GM12878 (cell line): Measurements from ENCODE around the gene SCN7A. TPM values are rescaled to one million over a fixed set of nuclear protein-coding genes. Genes with fewer than 3 reads are reported as not detected.

ENCODE experiments used
- ATAC-seq: fragments of 200-7000 bp; cut with Tn5 transposase; 3 replicates; pipeline ENCODE4 v1.9.1; 2020; ENCODE audit warnings: mild to moderate bottlenecking, moderate library complexity
- BruUV-seq: library from RNA; stranded (reverse); fragments of 400-500 nt; replicated peaks from 2 replicates; lab custom pipeline; 2021; lab: Mats Ljungman, UMichigan
- CTCF ChIA-PET: fragments of 300-600 bp; sonication (Branson Sonifier 250); formaldehyde crosslinking; extraction: SDS; loops from one replicate; lab custom pipeline; 2021; ENCODE audit warnings: inconsistent platforms; lab: Yijun Ruan, JAX
- POLR2A ChIA-PET: fragments of 350-600 bp; formaldehyde crosslinking; extraction: SDS; loops from one replicate; lab custom pipeline; 2021; ENCODE audit warnings: inconsistent platforms; lab: Charles Lee
- RAD21 ChIA-PET: fragments of 300-600 bp; sonication (Branson Sonifier 250); formaldehyde crosslinking; loops from one replicate; lab custom pipeline; 2023; ENCODE audit warnings: antibody characterized with exemption; ENCODE audit not compliant: unreplicated experiment; lab: Charles Lee
- SMC1A ChIA-PET: fragments of 300-600 bp; sonication (Branson Sonifier 250); formaldehyde crosslinking; loops from one replicate; lab custom pipeline; 2023; ENCODE audit not compliant: unreplicated experiment, uncharacterized antibody; lab: Charles Lee
- DNase-seq: peaks from one replicate; pipeline ENCODE4 v3.0.0-alpha.2; 2011; ENCODE audit warnings: low read depth, low spot score
- FAIRE-seq: peaks from 3 replicates; lab custom pipeline; 2011; peaks lifted over from hg19 to GRCh38; lab: Jason Lieb, UNC
- H2AFZ ChIP-seq: 2 replicates; pipeline ENCODE4 v1.6.0; 2011; ENCODE audit warnings: low read depth, low read length, control low read depth; ENCODE audit not compliant: control insufficient read depth
- H3K27ac ChIP-seq: 2 replicates; pipeline ENCODE4 v1.5.1; 2011; ENCODE audit warnings: control low read depth; ENCODE audit not compliant: control insufficient read depth, insufficient read depth
- H3K27me3 ChIP-seq, 2 experiments: replicated peaks in 1 of 2; 2 replicates each; pipeline versions ENCODE4 v1.6.0 to v1.6.1; 2011; ENCODE audit warnings: low read length in 1 of 2; ENCODE audit not compliant: control insufficient read depth in 2 of 2, insufficient read depth in 2 of 2
- H3K36me3 ChIP-seq, 2 experiments: 2 replicates each; pipeline ENCODE4 v1.5.1; 2011; ENCODE audit warnings: low read length in 1 of 2; ENCODE audit not compliant: control insufficient read depth in 2 of 2, insufficient read depth in 2 of 2
- H3K4me1 ChIP-seq: 2 replicates; pipeline ENCODE4 v1.6.1; 2011; ENCODE audit warnings: mild to moderate bottlenecking, low read length, moderate library complexity, mixed read lengths; ENCODE audit not compliant: control insufficient read depth, insufficient read depth
- H3K4me2 ChIP-seq: 2 replicates; pipeline ENCODE4 v1.6.0; 2011; ENCODE audit warnings: control low read depth; ENCODE audit not compliant: control insufficient read depth, insufficient read depth
- H3K4me3 ChIP-seq: fragments of 200-600 bp; sonication (generic); 2 replicates; pipeline ENCODE4 v1.5.1; 2016
- H3K79me2 ChIP-seq: 2 replicates; pipeline ENCODE4 v1.6.0; 2011; ENCODE audit warnings: low read length; ENCODE audit not compliant: control insufficient read depth, insufficient read depth
- H3K9ac ChIP-seq: 2 replicates; pipeline ENCODE4 v1.8.0; 2011; ENCODE audit warnings: low read length, control low read depth, mixed read lengths; ENCODE audit not compliant: control insufficient read depth, insufficient read depth
- H3K9me3 ChIP-seq: replicated peaks from 3 replicates; pipeline ENCODE4 v1.5.1; 2011; ENCODE audit warnings: mild to moderate bottlenecking, low read length; ENCODE audit not compliant: control insufficient read depth, insufficient read depth
- H4K20me1 ChIP-seq: 2 replicates; pipeline ENCODE4 v1.6.0; 2011; ENCODE audit not compliant: control insufficient read depth, insufficient read depth
- BHLHE40 ChIP-seq, 2 experiments: fragments of 450-650 bp in 1 of 2; IDR thresholded peaks; 2 replicates each; pipeline ENCODE4 v1.6.1; 2011 to 2017; ENCODE audit warnings: low read depth in 2 of 2, borderline replicate concordance in 1 of 2, improper control_type of control experiment in 1 of 2, low read length in 1 of 2, mild to moderate bottlenecking in 1 of 2
- GATAD2B ChIP-seq: fragments of 450-650 bp; conservative IDR thresholded peaks from 2 replicates; pipeline ENCODE4 v1.6.1; 2017; ENCODE audit warnings: low read depth, mild to moderate bottlenecking, moderate library complexity
- JUNB ChIP-seq: IDR thresholded peaks from 2 replicates; pipeline ENCODE4 v1.6.1; 2016; ENCODE audit warnings: antibody characterized with exemption, mild to moderate bottlenecking
- KAT2A ChIP-seq: conservative IDR thresholded peaks from 2 replicates; pipeline ENCODE4 v1.6.1; 2011; ENCODE audit warnings: low read depth, low read length; ENCODE audit not compliant: control insufficient read depth
- KLF5 ChIP-seq: fragments of 450-650 bp; IDR thresholded peaks from 2 replicates; pipeline ENCODE4 v1.6.1; 2014; ENCODE audit warnings: mild to moderate bottlenecking; ENCODE audit not compliant: partially characterized antibody
- MAX ChIP-seq: IDR thresholded peaks from 2 replicates; pipeline ENCODE4 v1.6.1; 2012; ENCODE audit warnings: low read depth, low read length, improper control_type of control experiment
- MTA2 ChIP-seq: fragments of 450-650 bp; IDR thresholded peaks from 2 replicates; pipeline ENCODE4 v1.6.1; 2016; ENCODE audit warnings: low read depth, mild to moderate bottlenecking, moderate library complexity
- MXI1 ChIP-seq: fragments of 150-350 bp; IDR thresholded peaks from 2 replicates; pipeline ENCODE4 v1.6.1; 2011; ENCODE audit warnings: low read depth, mild to moderate bottlenecking, inconsistent platforms, low read length, improper control_type of control experiment
- NFYB ChIP-seq: IDR thresholded peaks from 2 replicates; pipeline ENCODE4 v1.6.1; 2011; ENCODE audit warnings: low read depth, mild to moderate bottlenecking, low read length, improper control_type of control experiment, moderate library complexity; ENCODE audit not compliant: insufficient read depth
- NRF1 ChIP-seq: conservative IDR thresholded peaks from 2 replicates; pipeline ENCODE4 v1.6.1; 2011; ENCODE audit warnings: mild to moderate bottlenecking, low read depth, low read length, improper control_type of control experiment
- PBX3 ChIP-seq: IDR thresholded peaks from 2 replicates; pipeline ENCODE4 v1.6.1; 2011; ENCODE audit warnings: mild to moderate bottlenecking, low read depth, low read length, moderate library complexity; ENCODE audit not compliant: insufficient replicate concordance
- PKNOX1 ChIP-seq: fragments of 450-650 bp; IDR thresholded peaks from 2 replicates; pipeline ENCODE4 v1.6.1; 2016; ENCODE audit warnings: mild to moderate bottlenecking
- RAD21 ChIP-seq: IDR thresholded peaks from 2 replicates; pipeline ENCODE4 v1.6.1; 2011; ENCODE audit warnings: mild to moderate bottlenecking, low read depth, low read length, moderate library complexity; ENCODE audit not compliant: insufficient read depth
- RAD51 ChIP-seq: fragments of 450-650 bp; IDR thresholded peaks from 2 replicates; pipeline ENCODE4 v1.6.1; 2016; ENCODE audit warnings: moderate library complexity, mild to moderate bottlenecking, inconsistent platforms
- RFX5 ChIP-seq: IDR thresholded peaks from 2 replicates; pipeline ENCODE4 v1.6.1; 2011; ENCODE audit warnings: low read depth, low read length, improper control_type of control experiment
- SMC3 ChIP-seq: IDR thresholded peaks from 2 replicates; pipeline ENCODE4 v1.6.1; 2011; ENCODE audit warnings: low read length, improper control_type of control experiment, borderline replicate concordance
- ZNF592 ChIP-seq: fragments of 450-650 bp; IDR thresholded peaks from 2 replicates; pipeline ENCODE4 v1.6.1; 2017; ENCODE audit warnings: mild to moderate bottlenecking, moderate library complexity
- WGBS: methylation state at CpG from one replicate; pipeline ENCODE4 v1.1.6; 2016; ENCODE audit warnings: low lambda C conversion rate; ENCODE audit not compliant: insufficient replicate concordance, insufficient coverage; ENCODE audit errors: missing lambda C conversion rate; 5-methylcytosine and 5-hydroxymethylcytosine counted together
- in situ Hi-C: fragments of 300-500 bp; cut with MboI; formaldehyde crosslinking; loops from 9 replicates; pipeline ENCODE4 v1.14.3; 2018; ENCODE audit warnings: mixed read lengths
- intact Hi-C: fragments of 100-400 bp; cut with micrococcal nuclease; formaldehyde crosslinking; loops from one replicate; pipeline ENCODE4 v1.14.2; 2022; ENCODE audit not compliant: unreplicated experiment
- polyA plus RNA-seq, 11 experiments: library from polyadenylated mRNA; depleted of rRNA in 4 of 11; unstranded in 6 of 11; stranded (reverse) in 5 of 11; fragments of >200 nt; fragmentation: Nextera tagmentation in 4 of 11; fragmentation: Illumina TruSeq in 1 of 11; extraction: Ambion mirVana in 4 of 11; extraction: Trizol in 1 of 11; gene quantifications; 1 replicate in 1 of 11; 2 replicates in 10 of 11; pipeline versions ENCODE4 v1.2.1 to v1.2.3, GENCODE V29; 2011 to 2016; ENCODE audit warnings: inconsistent platforms in 2 of 11, missing spikeins in 2 of 11, low read depth in 1 of 11
- total RNA-seq, 4 experiments: library from RNA; depleted of rRNA in 3 of 4; stranded (reverse); fragments of >200 nt in 3 of 4; fragmentation: Illumina TruSeq in 1 of 4; extraction: Trizol in 1 of 4; gene quantifications; 2 replicates each; pipeline versions ENCODE4 v1.2.1 to v1.2.3, GENCODE V29; 2013 to 2021

SCN7A gene
- total and polyA plus RNA-seq, 10 of the 15 experiments (the other 5 are each of a cell fraction or from before 2014, with no cell fraction given): 0.05 TPM; not detected in 9

GRCh38 chr2:166424841-166425240 is 69.2 kb downstream of the SCN7A start:
- RAD21 ChIA-PET: no interaction called here
- Histone ChIP-seq H3K79me2 (no peaks in the 10 kb centered on the region), H3K36me3 (no peaks in the 10 kb centered on the region), H3K27ac (no peak overlapping the region), H3K9me3 (no peaks in the 10 kb centered on the region), H4K20me1 (no peaks in the 10 kb centered on the region), H3K4me3 (no peak overlapping the region), H2AFZ (no peak overlapping the region), H3K4me2 (no peak overlapping the region), H3K9ac (no peak overlapping the region), H3K4me1 (no peaks in the 10 kb centered on the region), H3K27me3 (no peaks in the 10 kb centered on the region)
- intact Hi-C loops (no loop called here), in situ Hi-C loops (no loop called here)
- FAIRE-seq (no peak), ATAC-seq (no peak), DNase-seq (no peak)
- TF ChIP-seq PBX3: no peak
- no peak for TF ChIP-seq RFX5
- TF ChIP-seq NRF1: no peak
- TF ChIP-seq JUNB: no peak
- TF ChIP-seq MTA2: no peak
- TF ChIP-seq KAT2A: no peak
- TF ChIP-seq KLF5: no peak
- no peak for TF ChIP-seq SMC3
- no peak for TF ChIP-seq MAX
- TF ChIP-seq GATAD2B: no peak
- no peak for TF ChIP-seq RAD21
- TF ChIP-seq MXI1: no peak
- no peak for TF ChIP-seq PKNOX1
- TF ChIP-seq ZNF592: no peak
- no peak for TF ChIP-seq RAD51
- no peak for TF ChIP-seq NFYB
- TF ChIP-seq BHLHE40 (IDR thresholded peaks at IDR 0.05; ENCODE audit: borderline replicate concordance in 1 of 2, low read depth in 2 of 2, low read length in 1 of 2): no peak
- BruUV-seq: no TSS peak
- CTCF ChIA-PET: no interaction called here
- SMC1A ChIA-PET: interaction anchor here (0.7 kb wide), 1 partner anchor 15 kb away, joined by 3 read pairs; no protein-coding TSS in a partner anchor
- WGBS: 46% methylated on average over 5 of the region's 5 CpGs
- POLR2A ChIA-PET: no interaction called here
